ENCODE results near the gene SPATA2.
"Not testable (repeated sequence)": the region's sequence is repeated elsewhere in the genome, so short reads cannot be mapped to it uniquely, and the experiment has no call there.

The SPATA2 gene

DNA sequence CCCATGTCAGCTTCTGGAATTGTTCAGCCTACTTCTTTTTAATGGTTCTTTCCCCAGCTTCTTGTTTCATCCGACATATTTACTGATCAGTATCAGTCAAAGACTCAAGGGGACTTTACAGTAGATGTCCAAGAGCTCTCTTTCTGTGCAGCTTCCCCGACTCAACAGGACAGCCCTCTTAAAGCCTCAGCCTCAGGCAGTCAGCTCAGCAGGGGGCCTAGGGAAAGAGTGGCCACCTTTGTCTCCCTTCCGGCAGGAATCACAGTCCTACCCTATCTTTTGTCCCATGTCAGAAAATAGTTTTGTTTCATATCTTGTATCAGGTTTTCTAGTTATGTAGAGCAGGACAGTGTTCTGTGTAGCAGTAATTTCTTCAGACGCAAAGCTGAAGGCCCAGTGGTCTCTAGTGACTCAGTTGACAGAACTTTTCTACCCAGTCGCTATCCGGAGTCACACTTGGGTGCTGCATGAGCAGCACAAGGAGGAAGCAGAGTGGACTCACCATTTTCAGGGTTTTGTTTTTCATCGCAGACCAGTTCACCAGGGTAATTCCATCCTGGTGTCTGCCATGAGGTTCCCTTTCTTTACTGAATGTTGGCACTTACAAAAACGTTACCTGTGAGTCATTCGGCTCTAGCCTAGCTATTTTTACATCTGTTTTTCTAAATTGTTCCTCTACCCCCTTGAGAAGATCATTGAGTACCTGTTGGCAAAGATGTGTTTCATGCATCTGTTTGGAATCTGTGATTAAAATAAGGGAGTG is 47.7 kb downstream of the SPATA2 start:
- H3K4me3 ChIP-seq (ENCODE audit: low read depth, low read length) = no peak overlapping the region
- TF ChIP-seq, protein P1, sequence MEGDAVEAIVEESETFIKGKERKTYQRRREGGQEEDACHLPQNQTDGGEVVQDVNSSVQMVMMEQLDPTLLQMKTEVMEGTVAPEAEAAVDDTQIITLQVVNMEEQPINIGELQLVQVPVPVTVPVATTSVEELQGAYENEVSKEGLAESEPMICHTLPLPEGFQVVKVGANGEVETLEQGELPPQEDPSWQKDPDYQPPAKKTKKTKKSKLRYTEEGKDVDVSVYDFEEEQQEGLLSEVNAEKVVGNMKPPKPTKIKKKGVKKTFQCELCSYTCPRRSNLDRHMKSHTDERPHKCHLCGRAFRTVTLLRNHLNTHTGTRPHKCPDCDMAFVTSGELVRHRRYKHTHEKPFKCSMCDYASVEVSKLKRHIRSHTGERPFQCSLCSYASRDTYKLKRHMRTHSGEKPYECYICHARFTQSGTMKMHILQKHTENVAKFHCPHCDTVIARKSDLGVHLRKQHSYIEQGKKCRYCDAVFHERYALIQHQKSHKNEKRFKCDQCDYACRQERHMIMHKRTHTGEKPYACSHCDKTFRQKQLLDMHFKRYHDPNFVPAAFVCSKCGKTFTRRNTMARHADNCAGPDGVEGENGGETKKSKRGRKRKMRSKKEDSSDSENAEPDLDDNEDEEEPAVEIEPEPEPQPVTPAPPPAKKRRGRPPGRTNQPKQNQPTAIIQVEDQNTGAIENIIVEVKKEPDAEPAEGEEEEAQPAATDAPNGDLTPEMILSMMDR (IDR thresholded peaks at IDR 0.05; ENCODE audit: insufficient read depth, low read length, missing control alignments) = no peak
- ChIA-PET CTCF (interaction anchor here (0.8 to 4.8 kb wide), 6 partner anchors 21 to 326 kb away, joined by 4 to 32 read pairs (median 6); no protein-coding TSS in a partner anchor), POLR2A (no interaction called here)
- DNase-seq (ENCODE audit: low read depth, low spot score) = no peak

DNA sequence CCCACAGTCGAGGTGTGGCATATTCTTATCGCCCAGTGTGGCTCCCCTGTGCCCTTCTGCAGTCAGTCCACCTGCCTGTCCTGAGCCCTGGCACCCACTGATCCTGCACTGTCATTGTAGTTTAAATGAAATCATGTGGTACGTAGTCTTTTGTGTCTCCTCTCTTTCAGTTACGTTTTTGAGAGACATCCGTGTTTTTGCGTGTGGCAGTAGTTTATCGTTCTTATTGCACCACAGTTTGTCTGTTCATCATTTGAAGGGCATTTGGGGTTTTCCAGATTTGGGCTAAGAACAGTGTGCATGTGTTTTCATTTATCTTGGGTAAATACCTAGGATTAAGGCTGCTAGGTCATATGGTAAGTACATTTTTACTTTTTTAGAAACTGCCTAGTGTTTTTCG is 49.3 kb downstream of the SPATA2 start:
- CTCF ChIA-PET = interaction anchor here (1.0 to 4.8 kb wide), 4 partner anchors 9 to 257 kb away, joined by 3 to 32 read pairs (median 8); no protein-coding TSS in a partner anchor
- POLR2A ChIA-PET = no interaction called here
- peak; percentile 97 for DNase-seq (ENCODE audit: low read depth, low spot score)
- TF ChIP-seq, protein P1 (IDR thresholded peaks at IDR 0.05; ENCODE audit: insufficient read depth, low read length, missing control alignments) = no peak
- no peak overlapping the region for H3K4me3 ChIP-seq (ENCODE audit: low read depth, low read length)

DNA sequence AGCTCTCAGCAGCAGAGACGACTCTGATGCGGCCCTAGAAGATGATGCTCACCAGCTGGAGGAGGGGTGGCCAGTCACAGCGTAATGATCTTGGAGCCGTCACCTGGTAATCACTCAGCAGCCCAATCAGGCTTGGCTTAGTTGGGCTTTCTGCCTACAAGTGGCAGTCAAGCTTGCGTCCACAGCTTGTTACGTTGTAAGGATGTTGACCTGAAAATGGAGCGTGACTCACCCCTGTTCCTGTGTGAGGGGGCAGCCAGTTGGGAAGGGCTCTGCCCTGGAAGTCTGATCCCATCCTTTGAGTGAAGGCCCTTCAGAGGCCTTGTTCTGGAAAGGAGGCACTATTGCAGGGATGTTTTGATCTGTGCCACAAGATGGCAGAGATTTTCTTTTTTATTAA is 49.8 kb downstream of the SPATA2 start:
- ChIA-PET CTCF (interaction anchor here (0.6 to 4.8 kb wide), 6 partner anchors 9 to 206 kb away, joined by 3 to 32 read pairs (median 4); no protein-coding TSS in a partner anchor), POLR2A (no interaction called here)
- TF ChIP-seq, protein P1 (IDR thresholded peaks at IDR 0.05; ENCODE audit: insufficient read depth, low read length, missing control alignments) = no peak
- no peak for DNase-seq (ENCODE audit: low read depth, low spot score)
- H3K4me3 ChIP-seq (ENCODE audit: low read depth, low read length) = no peak overlapping the region

DNA sequence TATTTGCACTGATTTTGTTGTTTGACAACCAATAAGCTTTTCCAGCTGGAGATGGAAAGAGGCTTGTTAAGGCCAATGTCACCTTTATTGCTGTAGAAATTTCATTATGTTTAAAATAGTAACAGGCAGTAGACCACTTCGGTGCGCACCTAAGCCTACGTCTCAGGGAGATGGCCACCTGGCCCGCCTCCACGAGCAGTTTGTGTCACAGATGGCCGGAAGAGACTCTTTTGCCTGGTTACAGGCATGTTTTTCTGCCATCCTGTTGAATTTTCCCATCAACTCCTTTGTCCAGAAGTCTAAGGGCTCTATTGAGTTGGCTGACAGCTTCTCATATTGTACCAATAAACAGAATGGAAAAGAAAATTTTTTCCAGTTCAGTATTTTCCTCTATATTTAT is 51.7 kb downstream of the SPATA2 start:
- H3K4me3 ChIP-seq (ENCODE audit: low read depth, low read length) = no peak overlapping the region
- DNase-seq (ENCODE audit: low read depth, low spot score) = no peak
- CTCF ChIA-PET = interaction anchor here (1.0 to 1.8 kb wide), 3 partner anchors 25 to 254 kb away, joined by 3 to 5 read pairs (median 4); no protein-coding TSS in a partner anchor
- POLR2A ChIA-PET = no interaction called here
- TF ChIP-seq, protein P1 (IDR thresholded peaks at IDR 0.05; ENCODE audit: insufficient read depth, low read length, missing control alignments) = no peak

DNA sequence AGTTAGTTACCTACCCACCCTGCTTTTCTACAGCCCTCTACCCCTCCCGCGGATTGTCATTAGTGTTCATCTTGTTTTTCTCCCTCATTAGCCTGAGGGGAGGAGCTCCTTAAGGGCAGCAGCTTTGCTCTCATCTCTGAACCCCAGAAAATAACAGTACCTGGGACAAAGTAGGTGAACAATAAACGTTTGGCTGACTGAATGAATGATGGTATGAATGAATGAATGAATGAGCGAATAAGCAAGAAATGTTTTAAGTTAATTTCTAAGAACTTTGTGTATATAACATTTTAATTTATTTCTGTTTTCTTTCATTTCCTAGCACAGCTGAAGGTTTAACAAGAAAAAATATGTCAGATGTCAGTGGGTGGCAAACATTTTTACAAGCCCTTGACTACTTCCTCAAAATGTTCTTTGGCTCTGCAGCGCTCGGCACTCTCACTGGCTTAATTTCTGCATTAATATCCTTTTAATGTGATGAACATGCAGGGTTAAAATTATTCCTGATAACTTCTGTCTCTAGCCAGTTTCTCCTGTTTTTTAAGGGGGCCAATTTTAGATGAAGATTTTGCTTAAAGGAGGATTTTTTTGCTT is 52.6 kb downstream of the SPATA2 start:
- CTCF ChIA-PET = interaction anchor here (0.8 to 1.3 kb wide), 3 partner anchors 9 to 252 kb away, joined by 3 to 7 read pairs (median 3); no protein-coding TSS in a partner anchor

DNA sequence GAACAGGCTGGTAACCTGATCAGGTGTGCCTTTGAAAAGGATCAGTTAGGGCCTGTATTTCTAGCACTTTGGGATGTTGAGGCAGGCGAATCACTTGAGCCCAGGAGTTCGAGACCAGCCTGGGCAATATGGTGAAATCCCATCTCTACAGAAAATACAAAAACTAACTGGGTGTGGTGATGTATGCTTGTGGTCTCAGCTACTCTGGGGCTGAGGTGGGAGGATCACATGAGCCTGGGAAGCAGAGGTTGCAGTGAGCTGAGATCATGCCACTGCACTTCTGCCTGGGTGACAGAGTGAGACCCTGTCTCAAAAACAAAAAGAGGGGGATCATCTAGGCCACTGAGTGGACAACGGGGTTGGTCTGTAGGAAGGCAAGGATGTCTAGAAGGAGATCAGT is 54.1 kb downstream of the SPATA2 start:
- CTCF ChIA-PET = interaction anchor here (1.4 kb wide), 1 partner anchor 15 kb away, joined by 4 read pairs; no protein-coding TSS in a partner anchor
- DNase-seq (ENCODE audit: low read depth, low spot score); POLR2A ChIA-PET; H3K4me3 ChIP-seq (ENCODE audit: low read depth, low read length): not testable (repeated sequence)

More for the DNA sequence above, 52.6 kb downstream of the SPATA2 start:
- no peak for DNase-seq (ENCODE audit: low read depth, low spot score)
- H3K4me3 ChIP-seq (ENCODE audit: low read depth, low read length) = no peak overlapping the region
- POLR2A ChIA-PET = no interaction called here
- TF ChIP-seq, protein P1 (IDR thresholded peaks at IDR 0.05; ENCODE audit: insufficient read depth, low read length, missing control alignments) = no peak
